ENCODE data around the gene ALK. TPM values are rescaled to one million over a fixed set of nuclear protein-coding genes. Genes with fewer than 3 reads are reported as not detected.

Gene ALK
- total RNA-seq, 4 donors from 2014 or later, result 0.66 TPM; not detected in 3

GRCh38 chr2:29601872-29602271, 319.5 kb downstream of the ALK start:
- 54 to 70% methylated on average over 3 of the region's 3 CpGs for WGBS, 2 donors
- TF ChIP-seq CTCF (IDR thresholded peaks at IDR 0.05), result no peak
- no peak for TF ChIP-seq POLR2A (IDR thresholded peaks at IDR 0.05)

GRCh38 chr2:29601321-29601720, 320.1 kb downstream of the ALK start:
- intact Hi-C loops (cut with DNase I; ENCODE audit: low total_unique reads), result no loop called here
- no peak for DNase-seq (ENCODE audit: low spot score in 2 of 2)
- 84% methylated on average over 5 of the region's 5 CpGs for WGBS, 2 donors
- TF ChIP-seq CTCF (IDR thresholded peaks at IDR 0.05), result no peak
- no peak for TF ChIP-seq POLR2A (IDR thresholded peaks at IDR 0.05)
- no peak overlapping the region for H3K4me3 ChIP-seq (ENCODE audit: low read depth, poor library complexity, severe bottlenecking)

More at GRCh38 chr2:29601872-29602271, 319.5 kb downstream of the ALK start:
- no peak for DNase-seq (ENCODE audit: low spot score in 2 of 2)
- intact Hi-C loops (cut with DNase I; ENCODE audit: low total_unique reads), result no loop called here
- no peak overlapping the region for H3K4me3 ChIP-seq (ENCODE audit: low read depth, poor library complexity, severe bottlenecking)

GRCh38 chr2:29599946-29600345, 321.4 kb downstream of the ALK start:
- no peak for TF ChIP-seq CTCF (IDR thresholded peaks at IDR 0.05)
- TF ChIP-seq POLR2A (IDR thresholded peaks at IDR 0.05), result no peak
- no peak for DNase-seq (ENCODE audit: low spot score in 2 of 2)
- no peak overlapping the region for H3K4me3 ChIP-seq (ENCODE audit: low read depth, poor library complexity, severe bottlenecking)
- intact Hi-C loops (cut with DNase I; ENCODE audit: low total_unique reads), result no loop called here
- 85 to 92% methylated on average over 4 of the region's 4 CpGs for WGBS, 2 donors

GRCh38 chr2:29598978-29599377, 322.4 kb downstream of the ALK start:
- TF ChIP-seq POLR2A (IDR thresholded peaks at IDR 0.05) (no peak), CTCF (IDR thresholded peaks at IDR 0.05) (no peak)
- no peak overlapping the region for H3K4me3 ChIP-seq (ENCODE audit: low read depth, poor library complexity, severe bottlenecking)
- 71 to 72% methylated on average over 2 of the region's 2 CpGs for WGBS, 2 donors
- intact Hi-C loops (cut with DNase I; ENCODE audit: low total_unique reads), result no loop called here
- no peak for DNase-seq (ENCODE audit: low spot score in 2 of 2)

GRCh38 chr2:29597035-29597434, 324.4 kb downstream of the ALK start:
- DNase-seq (ENCODE audit: low spot score in 2 of 2), result no peak
- H3K4me3 ChIP-seq (ENCODE audit: low read depth, poor library complexity, severe bottlenecking), result no peak overlapping the region
- intact Hi-C loops (cut with DNase I; ENCODE audit: low total_unique reads), result no loop called here
- 62% methylated on average over 5 of the region's 5 CpGs for WGBS, 2 donors
- no peak for TF ChIP-seq CTCF (IDR thresholded peaks at IDR 0.05)
- no peak for TF ChIP-seq POLR2A (IDR thresholded peaks at IDR 0.05)

GRCh38 chr2:29596584-29596983, 324.8 kb downstream of the ALK start:
- intact Hi-C loops (cut with DNase I; ENCODE audit: low total_unique reads), result no loop called here
- DNase-seq (ENCODE audit: low spot score in 2 of 2), result no peak
- TF ChIP-seq CTCF (IDR thresholded peaks at IDR 0.05), result no peak
- no peak for TF ChIP-seq POLR2A (IDR thresholded peaks at IDR 0.05)
- no peak overlapping the region for H3K4me3 ChIP-seq (ENCODE audit: low read depth, poor library complexity, severe bottlenecking)
- WGBS, 2 donors, result 76 to 78% methylated on average over 2 of the region's 2 CpGs
